HepG2 (cell line): ENCODE data around the gene ZC3H12A.

ENCODE experiments used
- GFI1 ChIP-seq: sonication (generic); formaldehyde crosslinking; IDR thresholded peaks from 2 replicates; pipeline ENCODE4 v1.5.0; 2020; ENCODE audit warnings: missing genetic modification reagents, mild to moderate bottlenecking, borderline replicate concordance
- KDM1A ChIP-seq: IDR thresholded peaks from 2 replicates; pipeline ENCODE4 v1.6.1; 2016; ENCODE audit warnings: missing compliant biosample characterization
- TAF1 ChIP-seq: sonication (generic); formaldehyde crosslinking; IDR thresholded peaks from 2 replicates; pipeline ENCODE4 v1.4.0; 2020; ENCODE audit warnings: missing genetic modification reagents
- ZBTB7A ChIP-seq: sonication (generic); formaldehyde crosslinking; IDR thresholded peaks from 2 replicates; pipeline ENCODE4 v1.8.0; 2022; ENCODE audit warnings: mild to moderate bottlenecking, missing genetic modification reagents
- ZNF274 ChIP-seq: sonication (generic); formaldehyde crosslinking; IDR thresholded peaks from 2 replicates; pipeline ENCODE4 v1.5.1; 2020; ENCODE audit warnings: mild to moderate bottlenecking, missing genetic modification reagents

GRCh38 chr1:37439349-37439995 lies 34.9 kb upstream of the ZC3H12A start:
- TF ChIP-seq KDM1A (CRISPR knock-in tag), result no peak
- TF ChIP-seq ZBTB7A (CRISPR knock-in tag), result no peak
- TF ChIP-seq ZNF274 (CRISPR knock-in tag), result no peak
- no peak for TF ChIP-seq GFI1 (CRISPR knock-in tag)
- TF ChIP-seq TAF1 (CRISPR knock-in tag), result no peak
